ENCODE measurements around the gene ZNF32. TPM values are rescaled to one million over a fixed set of nuclear protein-coding genes. Genes with fewer than 3 reads are reported as not detected.

Gene ZNF32
- total and polyA plus RNA-seq, 2 of the 4 experiments (the other 2 are of a cell fraction): 30.1 to 31.2 TPM

GRCh38 chr10:43695730-43696129 is 47.0 kb upstream of the ZNF32 start:
- TF ChIP-seq RAD21 (IDR thresholded peaks at IDR 0.05; ENCODE audit: low read length) (no peak), CEBPB (IDR thresholded peaks at IDR 0.05; ENCODE audit: low read depth, low read length) (no peak), MAFK (IDR thresholded peaks at IDR 0.05; ENCODE audit: low read depth, low read length) (no peak), ELK1 (IDR thresholded peaks at IDR 0.05; ENCODE audit: borderline replicate concordance, low read depth, low read length) (no peak), FOS (IDR thresholded peaks at IDR 0.05; ENCODE audit: low read depth, low read length) (no peak), SMC3 (IDR thresholded peaks at IDR 0.05; ENCODE audit: low read depth, low read length) (no peak), NFE2L2 (IDR thresholded peaks at IDR 0.05; ENCODE audit: low read depth, low read length) (no peak), CTCF (conservative IDR thresholded peaks at IDR 0.05; ENCODE audit: low read depth, low read length) (no peak), POLR2A (IDR thresholded peaks at IDR 0.05; ENCODE audit: low read depth, low read length) (no peak), MAZ (IDR thresholded peaks at IDR 0.05; ENCODE audit: borderline replicate concordance, low read depth, low read length) (no peak), CHD1 (IDR thresholded peaks at IDR 0.05; ENCODE audit: low read depth, low read length) (no peak), RCOR1 (IDR thresholded peaks at IDR 0.05; ENCODE audit: insufficient replicate concordance, low read length) (no peak), USF2 (IDR thresholded peaks at IDR 0.05; ENCODE audit: low read depth, low read length) (no peak), RFX5 (IDR thresholded peaks at IDR 0.05; ENCODE audit: low read depth, low read length) (no peak), MXI1 (IDR thresholded peaks at IDR 0.05; ENCODE audit: borderline replicate concordance, low read depth, low read length) (no peak), BHLHE40 (IDR thresholded peaks at IDR 0.05; ENCODE audit: low read depth, low read length) (no peak)
- no peak for ATAC-seq (ENCODE audit: low read depth)
- Histone ChIP-seq H3K4ac (ENCODE audit: low read depth, low read length) (no peak overlapping the region), H3K4me3 (ENCODE audit: insufficient read depth, low read depth, low read length) (no peak overlapping the region), H3K14ac (replicated peaks; ENCODE audit: low read depth, low read length) (no peak overlapping the region), H3K9ac (ENCODE audit: low read depth, low read length) (no peak overlapping the region), H3K79me1 (ENCODE audit: low read depth in 1 of 2, low read length in 2 of 2) (no peaks in the 10 kb centered on the region), H3K56ac (ENCODE audit: extremely low read depth, insufficient read depth, low read length) (no peak overlapping the region), H3K27me3 (ENCODE audit: control insufficient read depth, insufficient read depth, low read length) (no peaks in the 10 kb centered on the region), H3K27ac (ENCODE audit: insufficient read depth, low read length) (no peak overlapping the region), H3K18ac (ENCODE audit: low read depth, low read length) (no peak overlapping the region), H3K4me1 (ENCODE audit: control insufficient read depth, insufficient read depth, low read length) (peaks cover 11% of the 10 kb centered on the region; the same call in 1 of the 2 replicates), H2AK9ac (replicated peaks; ENCODE audit: low read depth, low read length, poor library complexity) (no peak overlapping the region), H3K9me1 (ENCODE audit: insufficient read depth, low read length) (peaks cover 6% of the 10 kb centered on the region; the same call in 1 of the 2 replicates), H3K4me2 (ENCODE audit: low read depth, low read length) (no peak overlapping the region), H4K20me1 (ENCODE audit: insufficient read depth, low read length) (no peaks in the 10 kb centered on the region), H2BK20ac (ENCODE audit: low read depth, low read length) (no peak overlapping the region), H3K9me3 (ENCODE audit: control insufficient read depth, insufficient read depth, low read length) (no peaks in the 10 kb centered on the region), H3K23ac (ENCODE audit: low read depth, low read length) (no peak overlapping the region), H2BK5ac (ENCODE audit: low read depth, low read length, poor library complexity, severe bottlenecking) (no peak overlapping the region), H2AFZ (replicated peaks; ENCODE audit: low read length, poor library complexity) (no peak overlapping the region), H4K91ac (ENCODE audit: insufficient read depth, low read depth, low read length) (no peak overlapping the region), H2BK120ac (ENCODE audit: low read depth, low read length) (no peak overlapping the region), H2BK15ac (ENCODE audit: low read depth, low read length) (no peak overlapping the region), H4K8ac (ENCODE audit: low read depth in 2 of 2, low read length in 2 of 2) (no peak overlapping the region), H3K36me3 (ENCODE audit: control insufficient read depth, insufficient read depth, low read length) (no peaks in the 10 kb centered on the region), H4K5ac (ENCODE audit: low read depth, low read length) (no peak overlapping the region), H2AK5ac (ENCODE audit: low read depth, low read length) (no peak overlapping the region)
- ChIA-PET CTCF (no interaction called here), POLR2A (ENCODE audit: unreplicated experiment) (no interaction called here)
- in situ Hi-C loops (cut with MboI; ENCODE audit: low sequenced_read_pairs): no loop called here
- BruUV-seq (replicated peaks): no TSS peak
- DNase-seq: no peak
- dilution Hi-C loops (cut with HindIII; ENCODE audit: low sequenced_read_pairs, unreplicated experiment): no loop called here
- intact Hi-C loops (cut with micrococcal nuclease): loop anchor here (10.0 kb wide), 2 partner anchors 209 to 489 kb away; no protein-coding TSS in a partner anchor
- WGBS, 2 experiments (ENCODE audit: extremely low coverage in 2 of 2, insufficient read length in 1 of 2): 77% methylated on average over 3 of the region's 16 CpGs; no CpG with 5 or more reads in 1 of the 2 experiments
